T1000 (cell line): Measurements from ENCODE around the gene TET2.

ENCODE experiments used
- DNase-seq: peaks from one replicate; lab custom pipeline; 2025; ENCODE audit warnings: mixed read lengths; lab: John Stamatoyannopoulos, UW

Gene TET2

DNA sequence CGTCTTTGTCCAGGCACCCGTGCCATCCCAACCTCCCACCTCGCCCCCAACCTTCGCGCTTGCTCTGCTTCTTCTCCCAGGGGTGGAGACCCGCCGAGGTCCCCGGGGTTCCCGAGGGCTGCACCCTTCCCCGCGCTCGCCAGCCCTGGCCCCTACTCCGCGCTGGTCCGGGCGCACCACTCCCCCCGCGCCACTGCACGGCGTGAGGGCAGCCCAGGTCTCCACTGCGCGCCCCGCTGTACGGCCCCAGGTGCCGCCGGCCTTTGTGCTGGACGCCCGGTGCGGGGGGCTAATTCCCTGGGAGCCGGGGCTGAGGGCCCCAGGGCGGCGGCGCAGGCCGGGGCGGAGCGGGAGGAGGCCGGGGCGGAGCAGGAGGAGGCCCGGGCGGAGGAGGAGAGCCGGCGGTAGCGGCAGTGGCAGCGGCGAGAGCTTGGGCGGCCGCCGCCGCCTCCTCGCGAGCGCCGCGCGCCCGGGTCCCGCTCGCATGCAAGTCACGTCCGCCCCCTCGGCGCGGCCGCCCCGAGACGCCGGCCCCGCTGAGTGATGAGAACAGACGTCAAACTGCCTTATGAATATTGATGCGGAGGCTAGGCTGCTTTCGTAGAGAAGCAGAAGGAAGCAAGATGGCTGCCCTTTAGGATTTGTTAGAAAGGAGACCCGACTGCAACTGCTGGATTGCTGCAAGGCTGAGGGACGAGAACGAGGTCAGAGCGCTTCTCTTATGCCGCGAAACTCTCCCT lies at the start of gene TET2:
Gene TET2, plus strand, starts transcription at position 601 of the 740 bp plus-strand sequence. CDS start 87,067 bp downstream, outside the sequence.
- DNase-seq = peak; percentile 22

DNA sequence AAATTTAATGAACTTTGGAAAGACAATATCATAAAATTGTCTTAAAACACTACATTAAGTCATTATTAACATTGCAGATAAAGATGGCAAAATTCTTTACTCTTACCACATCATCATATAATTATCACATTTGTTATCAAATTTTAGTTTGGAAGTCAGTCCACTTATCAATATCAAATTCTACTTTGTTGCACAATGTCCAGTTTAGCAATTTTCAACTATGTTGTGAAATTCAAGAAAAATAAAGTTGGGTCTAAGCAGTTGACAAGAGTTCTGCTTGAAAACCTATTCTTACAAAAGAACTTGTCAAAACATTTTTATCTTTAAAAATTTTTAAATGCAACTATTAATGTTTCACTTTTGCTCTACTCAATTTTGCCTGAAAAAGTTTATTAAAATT lies 44.7 kb upstream of the TET2 start:
- DNase-seq = no peak

DNA sequence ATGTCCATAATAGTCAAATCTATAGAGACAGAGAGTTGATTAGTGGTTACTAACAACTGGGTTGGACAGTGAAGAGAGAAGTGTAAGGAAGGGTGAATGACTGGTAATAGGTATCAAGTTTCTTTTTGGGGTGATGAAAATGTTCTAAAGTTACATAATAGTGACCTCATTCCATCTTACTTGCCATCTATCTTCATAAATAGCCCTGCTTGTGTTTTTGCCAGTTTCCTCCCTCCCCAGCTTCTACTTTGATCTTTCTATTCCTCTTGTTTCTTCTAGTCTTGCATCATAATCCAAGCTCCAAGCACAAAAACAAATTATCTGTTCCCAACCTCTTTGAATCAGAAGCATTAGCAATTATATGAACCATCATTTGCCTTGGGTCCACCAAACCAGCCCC lies 40.2 kb upstream of the TET2 start:
- DNase-seq = no peak

DNA sequence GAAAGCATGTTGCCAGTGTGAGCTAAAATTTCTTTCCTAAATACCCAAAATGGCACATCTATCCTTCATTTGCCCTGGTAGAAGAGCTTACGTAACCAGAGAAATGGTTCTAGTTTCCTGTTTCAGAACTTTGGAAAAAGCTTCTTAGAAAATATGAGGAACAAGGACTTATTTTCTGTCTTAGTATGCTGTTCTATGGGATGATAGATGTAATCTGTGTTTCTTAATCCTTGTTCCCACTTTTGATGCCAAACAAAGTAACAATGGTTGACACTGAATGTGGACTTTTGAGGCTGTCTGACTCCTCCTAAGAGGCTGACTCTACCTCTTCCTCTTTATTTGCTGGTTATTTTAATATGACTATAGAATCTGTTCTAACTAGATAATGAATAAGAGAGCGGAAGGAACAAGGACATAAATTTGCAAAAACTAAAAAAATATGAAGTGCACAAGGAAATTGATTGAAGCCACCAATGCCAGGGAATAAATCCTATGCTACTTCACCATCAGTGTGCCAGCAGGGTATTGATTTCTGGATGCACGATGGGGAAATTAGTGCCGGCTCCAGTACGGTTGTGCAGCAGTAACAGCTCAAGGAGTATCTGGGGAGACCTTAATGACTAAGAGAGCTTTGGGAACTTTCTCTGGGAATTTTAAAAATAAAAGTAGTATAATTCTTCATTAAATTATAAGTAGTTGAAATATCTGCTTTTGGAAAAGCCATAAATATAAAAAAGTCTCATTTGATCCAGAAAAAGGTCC lies 39.4 kb upstream of the TET2 start:
- no peak for DNase-seq

DNA sequence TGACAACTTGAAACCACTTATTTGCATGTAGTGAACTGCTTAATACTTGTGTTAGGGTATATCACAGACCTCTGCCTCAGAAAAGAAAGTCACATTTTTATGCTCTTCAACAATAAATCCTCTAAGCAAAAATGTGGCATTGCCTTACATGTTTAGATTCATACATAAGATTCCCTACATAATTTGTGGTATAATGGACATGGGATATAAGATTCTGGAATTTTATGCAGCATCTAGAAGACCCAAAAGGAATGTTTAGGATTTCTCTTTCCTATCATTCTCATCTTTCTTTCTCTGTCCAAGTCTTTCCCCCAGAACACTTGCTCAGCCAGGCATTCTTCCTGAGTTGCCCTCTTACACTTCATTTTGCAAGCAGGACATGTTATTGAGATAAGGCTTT lies 37.7 kb upstream of the TET2 start:
- no peak for DNase-seq

DNA sequence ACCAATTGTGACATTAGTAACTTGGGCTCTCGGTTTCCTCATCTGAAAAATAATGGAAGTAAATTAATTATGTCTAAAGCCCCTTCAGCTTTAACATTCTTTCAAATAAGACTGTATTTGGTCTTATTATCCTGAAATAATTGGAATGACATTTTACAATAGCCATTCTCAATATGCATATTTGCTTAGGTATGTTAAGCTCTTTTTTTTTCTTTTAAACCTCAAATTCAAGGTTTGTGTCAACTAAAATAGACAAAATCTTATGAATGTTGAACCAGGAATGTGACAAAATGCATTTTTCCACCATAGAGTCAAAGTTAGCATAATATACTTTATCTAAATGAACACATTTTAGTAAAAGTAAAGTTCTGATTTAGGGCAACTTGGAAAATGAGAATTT lies 34.4 kb upstream of the TET2 start:
- no peak for DNase-seq

DNA sequence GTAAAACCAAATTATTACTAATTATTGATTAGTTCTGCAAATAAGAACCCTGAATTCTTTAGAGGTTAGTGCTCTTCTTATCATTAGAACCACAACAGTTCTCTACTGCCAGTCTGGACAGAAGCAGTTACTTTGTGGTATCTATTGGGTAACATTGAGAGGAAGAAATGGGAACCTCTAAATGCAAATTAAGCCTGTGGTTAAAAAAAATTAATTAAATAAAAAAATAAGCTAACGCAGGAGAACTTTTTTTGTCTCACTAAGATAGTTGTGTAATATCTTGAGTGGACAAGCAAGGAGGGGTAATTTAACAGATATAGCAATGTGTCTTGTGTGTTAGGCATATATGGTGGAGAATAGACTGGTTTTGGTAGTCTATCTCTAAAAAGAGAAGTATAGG lies 32.9 kb upstream of the TET2 start:
- DNase-seq = no peak

DNA sequence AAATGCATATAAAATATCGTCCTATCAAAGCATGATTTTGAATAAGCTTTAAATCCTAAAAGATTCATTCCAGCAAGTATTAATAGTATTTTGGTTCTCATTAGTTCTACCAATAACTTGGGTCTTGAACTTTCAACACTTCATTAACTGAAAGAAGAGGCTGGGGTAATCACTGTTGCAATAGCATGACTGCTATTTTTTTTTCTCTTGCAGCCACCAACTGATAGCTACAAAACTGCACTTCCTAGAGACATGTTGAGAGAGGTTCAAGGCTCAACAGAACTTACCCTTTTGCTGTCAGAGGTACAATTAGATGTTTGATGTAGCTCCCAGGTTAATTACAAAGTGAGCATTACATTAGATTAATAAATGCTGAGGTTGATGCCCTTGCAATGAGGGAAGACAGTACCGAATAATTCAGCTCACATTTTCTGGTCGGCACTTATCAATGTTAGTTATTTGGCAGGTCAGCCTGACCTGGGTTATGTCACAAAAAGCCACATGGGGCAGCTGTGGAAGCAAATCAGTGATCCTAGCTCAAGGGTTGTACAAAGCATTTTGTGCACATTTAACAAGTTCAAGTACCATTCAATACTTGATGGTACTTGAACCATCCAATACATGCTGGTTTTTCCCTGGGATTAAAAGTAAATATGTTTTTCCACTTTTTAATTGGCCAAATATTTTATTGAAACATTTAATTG lies 29.9 kb upstream of the TET2 start:
- DNase-seq = no peak

DNA sequence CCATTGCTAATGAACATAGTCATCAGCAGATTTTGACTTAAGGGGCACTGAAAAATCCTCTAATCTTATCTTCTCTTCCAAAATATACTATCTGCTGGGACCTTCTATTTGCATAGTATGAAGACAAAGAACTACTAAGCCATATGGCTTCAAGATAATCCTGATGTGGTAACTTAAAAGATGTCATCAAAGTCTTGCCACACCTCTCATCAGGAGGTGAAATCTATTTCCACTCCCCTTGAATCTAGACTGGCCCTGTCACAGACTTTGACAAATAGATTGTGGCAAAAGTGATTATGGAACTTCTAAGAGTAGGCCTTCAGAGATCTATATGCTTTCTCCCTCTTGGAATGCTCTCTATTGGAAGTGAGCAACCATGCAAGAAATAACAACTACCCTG lies 27.3 kb upstream of the TET2 start:
- no peak for DNase-seq

DNA sequence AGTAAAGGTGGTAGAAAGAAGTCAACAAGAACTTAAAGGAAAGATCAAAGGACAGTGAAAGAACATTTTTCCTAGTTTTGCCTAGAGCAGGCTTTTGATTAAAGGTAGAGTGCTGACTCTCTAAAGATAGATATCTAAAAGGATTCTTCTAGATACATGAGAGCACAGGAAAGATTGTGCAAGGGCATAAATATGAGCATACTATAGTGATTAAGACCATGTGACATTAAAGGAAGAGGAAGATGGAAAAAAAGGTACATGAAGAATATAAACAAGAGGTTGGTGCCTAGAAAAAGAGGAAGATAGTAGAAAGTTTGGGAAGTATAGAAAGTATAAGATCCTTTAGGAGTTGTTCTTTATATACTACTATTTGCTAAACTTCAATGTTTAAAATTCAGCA lies 26.1 kb upstream of the TET2 start:
- DNase-seq = no peak

DNA sequence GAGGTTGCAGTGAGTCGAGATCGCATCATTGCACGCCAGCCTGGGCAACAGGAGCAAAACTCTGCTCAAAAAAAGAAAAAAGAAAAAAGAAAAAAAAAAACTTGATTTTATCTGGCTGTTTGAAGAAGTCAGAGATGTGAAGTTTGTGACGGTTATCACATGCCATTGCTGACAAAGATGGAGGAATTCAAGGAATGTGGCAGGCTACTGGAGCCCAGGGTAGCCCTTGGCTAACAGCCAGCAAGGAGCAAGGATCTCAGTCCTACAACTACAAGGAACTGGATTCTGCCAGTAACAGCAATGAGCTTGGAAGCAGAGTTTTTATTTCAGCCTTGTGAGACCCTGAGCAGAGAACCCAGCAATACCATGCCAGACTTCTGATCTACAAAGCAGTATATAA lies 24.3 kb upstream of the TET2 start:
- peak; percentile 12 for DNase-seq

DNA sequence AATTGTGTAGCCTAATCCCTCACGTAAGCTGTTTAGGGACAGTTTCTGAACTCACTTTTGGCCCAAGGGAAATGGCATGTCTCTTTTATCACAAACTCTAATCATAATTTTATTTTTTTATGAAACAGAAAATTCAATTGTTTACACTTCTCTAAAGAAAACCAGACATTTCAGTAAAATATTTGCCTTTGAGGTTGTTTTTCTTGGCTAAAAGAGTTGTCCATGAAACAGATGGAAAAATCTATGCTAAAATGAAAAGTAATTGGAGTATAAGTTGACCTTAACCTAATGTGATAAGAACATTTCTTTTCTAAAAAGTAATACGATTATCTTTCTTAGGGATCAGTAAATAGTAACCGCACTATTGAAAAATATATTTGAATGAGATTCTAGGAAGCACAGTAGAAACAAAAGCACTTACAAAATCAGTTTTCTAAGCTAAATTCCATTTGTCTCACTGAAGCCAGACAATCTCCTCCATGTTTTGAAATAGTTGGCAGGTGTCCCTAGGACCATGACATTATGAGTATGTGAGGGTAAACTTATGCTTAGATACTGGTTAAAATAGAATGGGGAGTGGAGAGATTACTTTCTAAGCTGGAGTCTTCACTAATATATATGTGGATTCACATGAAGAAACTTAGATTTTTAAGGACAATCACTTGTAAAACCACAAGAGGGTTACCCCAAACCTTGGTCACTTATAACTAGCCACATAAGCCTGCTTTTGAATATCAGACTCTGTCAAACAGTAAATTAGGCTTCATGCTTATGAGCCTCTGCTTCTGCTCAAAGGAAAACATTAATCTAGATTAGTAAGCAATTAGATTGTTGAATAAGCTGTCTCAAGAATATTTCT lies 20.1 kb upstream of the TET2 start:
- no peak for DNase-seq

DNA sequence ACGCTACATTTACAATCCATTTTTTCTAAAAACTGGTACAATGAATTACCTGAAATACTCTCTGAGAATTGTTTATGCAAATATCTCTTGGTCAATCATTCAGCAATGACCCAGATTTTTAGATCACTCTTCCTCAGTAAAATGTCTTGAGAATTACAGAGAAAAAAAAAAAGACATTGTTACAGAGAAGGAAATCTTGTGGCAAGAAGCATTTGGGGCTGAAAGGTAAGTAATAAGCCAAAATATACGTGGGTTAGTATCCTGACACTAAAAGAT lies 19.6 kb upstream of the TET2 start:
- no peak for DNase-seq

DNA sequence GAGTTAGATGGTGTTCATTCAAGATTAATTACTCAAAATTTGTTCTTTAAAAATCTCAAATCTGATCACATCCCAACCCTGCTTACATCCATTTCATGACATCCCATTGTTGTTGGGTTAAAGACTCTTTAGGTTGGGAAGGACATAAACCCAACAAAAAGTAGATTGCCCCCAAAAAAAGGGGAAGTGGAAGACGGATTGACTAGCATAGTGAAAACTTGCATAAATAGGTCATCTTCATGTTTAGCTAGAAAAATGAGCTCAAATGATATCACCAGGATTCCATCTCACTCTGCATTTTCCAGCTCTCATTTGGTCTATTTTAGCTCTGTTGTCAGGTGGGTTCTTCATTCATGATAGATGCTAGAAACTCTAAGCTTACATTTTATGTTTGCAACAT lies 18.5 kb upstream of the TET2 start:
- DNase-seq = no peak

DNA sequence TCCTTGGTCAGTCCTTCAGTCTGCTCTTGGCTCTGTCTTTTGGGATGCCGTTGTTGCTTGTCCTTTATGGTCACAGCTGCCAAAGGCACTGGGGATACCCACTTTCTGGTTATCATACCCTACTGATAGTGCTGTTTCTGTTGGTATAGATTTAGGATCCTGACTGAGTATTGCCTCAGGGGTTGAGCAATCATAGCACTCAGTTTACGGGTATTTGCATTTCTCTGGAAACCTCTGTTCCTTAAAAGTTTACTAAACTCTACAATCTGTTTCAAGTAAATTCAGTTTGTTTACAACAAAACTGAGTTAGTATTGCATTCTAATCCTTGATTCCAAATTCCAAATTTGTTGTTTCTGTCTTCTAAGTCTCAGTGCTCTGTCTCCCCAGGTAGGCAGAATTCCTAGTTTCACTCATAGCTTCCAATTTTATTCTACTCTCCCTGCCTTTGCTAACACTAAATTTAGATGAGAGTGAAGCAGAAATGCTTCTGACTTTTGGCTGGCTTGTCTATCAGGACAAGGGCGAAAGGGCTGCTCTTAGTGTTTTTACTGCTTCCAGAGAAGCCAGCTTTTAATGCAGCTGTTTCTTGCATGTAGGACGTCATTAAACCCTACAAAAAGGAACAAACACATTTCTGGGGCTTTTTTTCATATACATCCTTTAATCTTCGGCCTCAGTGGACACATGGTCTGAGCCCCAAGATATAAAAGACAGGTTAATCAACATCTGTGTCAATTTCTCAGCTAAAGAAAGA lies 17.2 kb upstream of the TET2 start:
- no peak for DNase-seq

DNA sequence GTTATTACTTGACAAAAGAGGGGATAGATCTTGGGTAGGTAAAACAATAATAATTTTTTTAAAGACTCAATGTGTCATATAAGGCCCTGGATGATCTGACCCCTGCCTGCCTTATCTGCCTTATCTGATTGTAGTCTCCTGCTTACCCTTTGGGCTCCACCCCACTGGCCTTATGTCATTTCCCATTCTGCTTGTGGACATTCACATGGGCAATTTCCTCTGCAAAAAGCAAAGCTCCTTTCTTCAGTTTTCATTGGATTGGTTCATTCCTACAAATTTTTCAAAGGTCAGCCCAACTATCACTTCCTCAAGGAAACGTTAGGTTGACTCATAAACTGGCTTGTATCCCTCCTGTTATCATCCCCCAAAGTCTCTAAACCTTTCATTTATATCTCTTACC lies 15.7 kb upstream of the TET2 start:
- DNase-seq = no peak

DNA sequence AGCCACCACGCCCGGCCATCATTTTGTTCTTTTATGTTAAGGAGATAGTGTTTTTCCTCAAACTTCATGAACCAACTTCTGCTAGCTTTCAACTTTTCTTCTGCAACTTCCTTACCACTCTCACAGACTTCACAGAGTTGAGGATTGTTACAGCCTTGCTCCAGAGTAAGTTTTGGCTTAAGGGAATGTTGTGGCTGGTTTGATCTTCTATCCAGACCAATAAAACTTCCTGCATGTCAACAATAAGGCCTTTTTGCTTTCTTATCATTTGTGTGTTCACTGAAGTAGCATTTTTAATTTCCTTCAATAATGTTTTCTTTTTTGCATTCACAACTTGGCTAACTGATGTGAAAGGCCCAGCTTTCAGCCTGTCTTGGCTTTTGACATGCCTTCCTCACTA lies 12.7 kb upstream of the TET2 start:
- no peak for DNase-seq

DNA sequence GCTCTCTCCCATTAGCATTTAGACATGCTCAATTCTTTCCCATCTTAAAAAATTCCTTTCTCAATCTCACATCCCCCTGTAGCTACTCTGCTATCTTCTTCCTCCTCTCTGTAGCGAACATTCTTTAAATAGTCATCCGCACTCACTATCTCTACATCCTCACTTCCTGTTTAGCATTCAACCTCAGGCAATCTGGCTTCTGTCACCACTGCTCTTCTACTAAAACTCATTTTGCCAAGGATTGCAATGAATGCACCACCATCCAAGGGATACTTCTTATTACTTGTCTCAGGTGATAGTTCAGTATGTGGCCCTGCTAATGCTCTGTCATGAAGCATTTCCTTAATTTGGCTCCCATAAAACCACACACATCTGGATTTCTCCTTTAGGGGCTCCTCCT lies 10.9 kb upstream of the TET2 start:
- no peak for DNase-seq

DNA sequence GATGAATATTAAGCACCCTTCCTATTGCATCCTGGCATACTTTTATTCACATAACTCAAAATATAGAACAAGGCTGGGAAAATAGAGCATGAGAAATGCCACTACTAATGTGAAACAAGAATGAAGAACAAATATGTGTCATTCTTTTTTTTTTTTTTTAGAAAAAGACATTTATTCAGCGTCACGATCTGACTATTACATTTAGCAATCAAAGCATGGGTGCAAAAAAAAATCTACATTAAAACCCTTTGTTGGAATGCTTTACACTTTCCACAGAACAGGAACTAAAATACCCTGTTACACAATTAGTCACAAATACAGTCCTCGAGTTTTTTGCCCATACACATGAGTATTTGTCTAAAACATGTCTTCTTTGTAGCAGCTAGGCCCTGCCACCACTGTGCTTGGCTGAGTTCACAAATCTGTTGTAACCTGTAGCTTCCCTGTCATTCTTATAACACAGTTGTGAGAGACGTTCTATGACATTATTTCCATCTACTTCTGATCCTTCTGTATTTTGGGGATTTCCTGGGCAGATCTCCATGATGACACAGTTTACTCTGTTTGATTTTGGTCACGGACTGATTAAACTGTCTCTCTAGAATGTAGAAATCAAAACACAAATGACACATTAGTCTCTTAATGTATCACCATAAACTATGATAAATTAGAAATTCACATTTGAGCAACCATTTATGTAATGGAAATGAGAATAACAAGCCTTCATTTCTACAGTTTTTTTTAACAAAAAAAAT lies 9.4 kb upstream of the TET2 start:
- no peak for DNase-seq

DNA sequence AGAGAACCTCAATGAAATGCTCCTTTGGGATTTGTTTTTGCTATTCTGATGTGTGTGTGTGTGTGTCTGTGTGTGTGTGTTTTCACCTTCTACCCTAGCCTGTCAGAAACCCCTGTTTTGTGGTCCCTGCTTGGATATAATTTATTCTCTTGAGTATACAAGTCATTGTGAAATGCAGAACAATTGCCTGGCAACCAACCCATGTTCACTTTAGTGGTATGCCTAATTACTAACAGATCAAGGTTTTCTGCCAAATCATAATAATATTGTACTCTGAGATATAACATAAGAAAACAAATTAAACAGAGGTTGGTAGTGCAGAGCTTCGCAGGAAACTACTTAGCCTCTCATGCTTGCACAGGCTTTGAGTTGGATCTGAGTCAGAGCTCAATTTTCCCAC lies 7.0 kb upstream of the TET2 start:
- DNase-seq = no peak
